H9 (cell line): ENCODE measurements around the gene RND2. TPM values are rescaled to one million over a fixed set of nuclear protein-coding genes. Genes with fewer than 3 reads are reported as not detected.

Experiments used
- DNase-seq: peaks from one replicate; pipeline ENCODE4 v3.0.0-alpha.2; 2017
- H2AFZ ChIP-seq: one replicate; pipeline ENCODE4 v1.6.1; 2013; ENCODE audit warnings: mild to moderate bottlenecking, low read length, control low read depth, moderate library complexity
- H2AK5ac ChIP-seq: 2 replicates; pipeline ENCODE4 v1.6.1; 2013; ENCODE audit warnings: low read length, control low read depth, mixed read lengths; ENCODE audit not compliant: insufficient read length
- H2BK120ac ChIP-seq: one replicate; pipeline ENCODE4 v1.6.1; 2013; ENCODE audit warnings: low read depth, mild to moderate bottlenecking, low read length, control low read depth, inconsistent platforms; ENCODE audit not compliant: poor library complexity, severe bottlenecking
- H2BK12ac ChIP-seq: 2 replicates; pipeline ENCODE4 v1.6.1; 2013; ENCODE audit warnings: low read length, control low read depth, mixed read lengths, low read depth; ENCODE audit not compliant: insufficient read length
- H2BK15ac ChIP-seq: 2 replicates; pipeline ENCODE4 v1.6.1; 2013; ENCODE audit warnings: low read depth, low read length, control low read depth
- H2BK20ac ChIP-seq: one replicate; pipeline ENCODE4 v1.6.1; 2013; ENCODE audit warnings: low read depth, mild to moderate bottlenecking, low read length, control low read depth, inconsistent platforms; ENCODE audit not compliant: poor library complexity, severe bottlenecking
- H2BK5ac ChIP-seq: 2 replicates; pipeline ENCODE4 v1.6.1; 2013; ENCODE audit warnings: low read length, control low read depth, mixed read lengths; ENCODE audit not compliant: insufficient read length
- H3K14ac ChIP-seq: 2 replicates; pipeline ENCODE4 v1.6.1; 2013; ENCODE audit warnings: low read length, control low read depth; ENCODE audit not compliant: insufficient read depth
- H3K18ac ChIP-seq: 2 replicates; pipeline ENCODE4 v1.6.1; 2013; ENCODE audit warnings: low read depth, mild to moderate bottlenecking, mixed read lengths, low read length, control low read depth; ENCODE audit not compliant: insufficient read length
- H3K23ac ChIP-seq: 2 replicates; pipeline ENCODE4 v1.6.1; 2013; ENCODE audit warnings: low read length, control low read depth, mixed read lengths, low read depth; ENCODE audit not compliant: insufficient read length
- H3K23me2 ChIP-seq: 2 replicates; pipeline ENCODE4 v1.6.1; 2013; ENCODE audit warnings: low read depth, mild to moderate bottlenecking, mixed read lengths, low read length, control low read depth; ENCODE audit not compliant: insufficient read length, poor library complexity, severe bottlenecking
- H3K27ac ChIP-seq: 2 replicates; pipeline ENCODE4 v1.5.1; 2013; ENCODE audit warnings: low read length, control low read depth, mixed read lengths, low read depth; ENCODE audit not compliant: insufficient read length
- H3K27me3 ChIP-seq: 2 replicates; pipeline ENCODE4 v1.6.1; 2013; ENCODE audit warnings: low read length, control low read depth, inconsistent platforms; ENCODE audit not compliant: insufficient read depth
- H3K4ac ChIP-seq: 2 replicates; pipeline ENCODE4 v1.6.1; 2013; ENCODE audit warnings: low read depth, mild to moderate bottlenecking, control low read depth, inconsistent platforms, low read length, moderate library complexity
- H3K4me1 ChIP-seq: 2 replicates; pipeline ENCODE4 v1.6.1; 2013; ENCODE audit warnings: low read length, control low read depth, inconsistent platforms; ENCODE audit not compliant: insufficient read depth
- H3K4me2 ChIP-seq: 2 replicates; pipeline ENCODE4 v1.6.1; 2013; ENCODE audit warnings: low read length, control low read depth, mixed read lengths; ENCODE audit not compliant: insufficient read length, insufficient read depth
- H3K56ac ChIP-seq: 2 replicates; pipeline ENCODE4 v1.6.1; 2013; ENCODE audit warnings: low read depth, mild to moderate bottlenecking, mixed read lengths, low read length, control low read depth; ENCODE audit not compliant: insufficient read length
- H3K79me1 ChIP-seq: 2 replicates; pipeline ENCODE4 v1.6.1; 2013; ENCODE audit warnings: low read depth, mild to moderate bottlenecking, moderate library complexity, low read length, control low read depth, inconsistent platforms; ENCODE audit not compliant: insufficient read depth, poor library complexity, severe bottlenecking
- H3K79me2 ChIP-seq: 2 replicates; pipeline ENCODE4 v1.6.1; 2013; ENCODE audit warnings: low read length, control low read depth, inconsistent platforms; ENCODE audit not compliant: insufficient read depth
- H3K9ac ChIP-seq: 2 replicates; pipeline ENCODE4 v1.6.1; 2013; ENCODE audit warnings: low read length, control low read depth, mixed read lengths; ENCODE audit not compliant: insufficient read length; ENCODE audit errors: extremely low read depth
- H3K9me3 ChIP-seq: one replicate; pipeline ENCODE4 v1.6.1; 2013; ENCODE audit warnings: low read depth, low read length, inconsistent platforms; ENCODE audit not compliant: control insufficient read depth
- H3T11ph ChIP-seq: one replicate; pipeline ENCODE4 v1.6.1; 2013; ENCODE audit warnings: mild to moderate bottlenecking, low read length, control low read depth, inconsistent platforms
- H4K20me1 ChIP-seq: one replicate; pipeline ENCODE4 v1.6.1; 2013; ENCODE audit not compliant: control insufficient read depth, insufficient read length, insufficient read depth
- H4K5ac ChIP-seq: 2 replicates; pipeline ENCODE4 v1.6.1; 2013; ENCODE audit warnings: low read depth, mild to moderate bottlenecking, mixed read lengths, low read length, control low read depth; ENCODE audit not compliant: insufficient read length
- H4K8ac ChIP-seq: replicated peaks from 2 replicates; pipeline ENCODE4 v1.6.1; 2013; ENCODE audit warnings: low read length, control low read depth, mixed read lengths, low read depth; ENCODE audit not compliant: insufficient read length
- H4K91ac ChIP-seq: 2 replicates; pipeline ENCODE4 v1.6.1; 2013; ENCODE audit warnings: low read depth, mild to moderate bottlenecking, moderate library complexity, mixed read lengths, low read length, control low read depth; ENCODE audit not compliant: insufficient read length
- H3K27ac Mint-ChIP-seq, 3 experiments: 2 replicates in 2 of 3; 3 replicates in 1 of 3; pipeline ENCODE4 v1.8.0; 2020 to 2021; ENCODE audit warnings: mixed read lengths in 3 of 3, mild to moderate bottlenecking in 1 of 3, moderate library complexity in 1 of 3
- H3K27me3 Mint-ChIP-seq: 2 replicates; pipeline ENCODE4 v1.8.0; 2021; ENCODE audit warnings: low read depth, mild to moderate bottlenecking, moderate library complexity, mixed read lengths
- H3K36me3 Mint-ChIP-seq, 3 experiments: 2 replicates in 2 of 3; 3 replicates in 1 of 3; pipeline ENCODE4 v1.8.0; 2020 to 2021; ENCODE audit warnings: low read depth in 3 of 3, mixed read lengths in 3 of 3; ENCODE audit not compliant: insufficient read depth in 1 of 3
- H3K4me1 Mint-ChIP-seq, 2 experiments: 2 replicates each; pipeline ENCODE4 v1.8.0; 2020; ENCODE audit warnings: mixed read lengths in 2 of 2
- H3K4me3 Mint-ChIP-seq, 2 experiments: 2 replicates in 1 of 2; 3 replicates in 1 of 2; pipeline ENCODE4 v1.8.0; 2020 to 2021; ENCODE audit warnings: mild to moderate bottlenecking in 2 of 2, mixed read lengths in 2 of 2, moderate library complexity in 1 of 2
- H3K9me3 Mint-ChIP-seq, 2 experiments: 2 replicates in 1 of 2; 3 replicates in 1 of 2; pipeline ENCODE4 v1.8.0; 2020; ENCODE audit warnings: mild to moderate bottlenecking in 2 of 2, mixed read lengths in 2 of 2, moderate library complexity in 1 of 2
- CTCF ChIP-seq: fragments of 200-600 bp; sonication (generic); conservative IDR thresholded peaks from 3 replicates; pipeline ENCODE4 v1.8.0; 2021; ENCODE audit warnings: antibody characterized with exemption, mild to moderate bottlenecking
- WGBS: extraction: QIAGEN DNeasy Blood & Tissue Kit; methylation state at CpG from one replicate; pipeline ENCODE4 v1.1.7; 2013; ENCODE audit warnings: missing lambda C conversion rate, low lambda C conversion rate, mixed read lengths; ENCODE audit not compliant: insufficient read length; ENCODE audit errors: extremely low coverage; 5-methylcytosine and 5-hydroxymethylcytosine counted together
- total RNA-seq: library from RNA; stranded (reverse); gene quantifications from 2 replicates; pipeline ENCODE4 v1.2.1, GENCODE V29; 2021

Gene RND2
- total RNA-seq, 1 experiment from 2014 or later = 47.8 TPM

GRCh38 chr17:42985225-42985624, 39.8 kb upstream of the RND2 start:
- Histone ChIP-seq H2BK120ac (no peak overlapping the region), H3K9ac (no peak overlapping the region), H3K4me2 (no peak overlapping the region), H2AK5ac (no peak overlapping the region), H3K79me1 (no peaks in the 10 kb centered on the region), H3K18ac (no peak overlapping the region), H2AFZ (no peak overlapping the region), H2BK20ac (no peak overlapping the region), H3T11ph (no peak overlapping the region), H3K9me3 (no peaks in the 10 kb centered on the region), H3K4me1 (peaks cover 2% of the 10 kb centered on the region; the same call in 1 of the 2 replicates), H2BK5ac (no peak overlapping the region), H4K20me1 (peaks cover 2% of the 10 kb centered on the region), H3K4ac (no peak overlapping the region), H3K14ac (no peak overlapping the region), H4K91ac (no peak overlapping the region), H3K27ac (no peak overlapping the region), H3K56ac (no peak overlapping the region), H4K8ac (no peak overlapping the region), H3K23me2 (peaks cover 6% of the 10 kb centered on the region), H3K27me3 (no peaks in the 10 kb centered on the region), H3K23ac (no peak overlapping the region), H2BK15ac (no peak overlapping the region), H2BK12ac (no peak overlapping the region), H4K5ac (no peak overlapping the region), H3K79me2 (peaks cover 4% of the 10 kb centered on the region; the same call in 1 of the 2 replicates)
- Mint-ChIP-seq H3K27me3 (no peaks in the 10 kb centered on the region), H3K27ac (peak overlapping the region in 1 of 3 experiments; percentile 13; a peak in 1 of 7 replicates), H3K4me3 (no peak overlapping the region), H3K9me3 (no peaks in the 10 kb centered on the region; a peak in 1 of 5 replicates), H3K36me3 (peaks cover 19 to 60% (median 46%) of the 10 kb centered on the region in 3 experiments; a peak in 6 of 7 replicates), H3K4me1 (peaks cover 8 to 12% of the 10 kb centered on the region in 2 experiments)
- TF ChIP-seq CTCF = no peak
- WGBS = no CpG with 5 or more reads among the region's 1 CpG
- DNase-seq = no peak
